Skeletal muscle tissue (tissue), 4 donors: ENCODE results near the gene ASB5. TPM values are rescaled to one million over a fixed set of nuclear protein-coding genes. Genes with fewer than 3 reads are reported as not detected.
"Not testable (repeated sequence)": the region's sequence is repeated elsewhere in the genome, so short reads cannot be mapped to it uniquely, and the experiment has no call there.

Experiments used
- H3K27ac ChIP-seq: one replicate; pipeline ENCODE4 v1.7.0; 2013; ENCODE audit warnings: mild to moderate bottlenecking, low read depth, low read length, inconsistent platforms
- H3K27me3 ChIP-seq, 3 donors: one replicate each; pipeline ENCODE4 v1.7.0; 2013; ENCODE audit warnings: low read length in 3 of 3; ENCODE audit not compliant: control insufficient read depth in 3 of 3, insufficient read depth in 3 of 3
- H3K36me3 ChIP-seq, 3 donors: one replicate each; pipeline ENCODE4 v1.7.0; 2013; ENCODE audit warnings: low read length in 3 of 3; ENCODE audit not compliant: control insufficient read depth in 3 of 3, insufficient read depth in 3 of 3
- H3K4me1 ChIP-seq, 3 donors: one replicate each; pipeline ENCODE4 v1.7.0; 2013; ENCODE audit warnings: low read length in 3 of 3, mild to moderate bottlenecking in 3 of 3; ENCODE audit not compliant: control insufficient read depth in 3 of 3, insufficient read depth in 3 of 3
- H3K4me3 ChIP-seq, 3 donors: one replicate each; pipeline ENCODE4 v1.7.0; 2013; ENCODE audit warnings: low read length in 3 of 3
- H3K9ac ChIP-seq, 3 donors: one replicate each; pipeline ENCODE4 v1.7.0; 2013; ENCODE audit warnings: low read length in 3 of 3, mild to moderate bottlenecking in 3 of 3, moderate library complexity in 2 of 3, low read depth in 1 of 3
- H3K9me3 ChIP-seq, 3 donors: one replicate each; pipeline ENCODE4 v1.7.0; 2013; ENCODE audit warnings: low read length in 3 of 3; ENCODE audit not compliant: control insufficient read depth in 3 of 3
- total RNA-seq: library from RNA; depleted of rRNA; stranded (reverse); fragments of >200 nt; gene quantifications from one replicate; pipeline ENCODE4 v1.2.3, GENCODE V29; 2014
- donor health status: Osteomylitis.

Gene ASB5
- total RNA-seq, 1 donor from 2014 or later: 77.8 TPM

DNA sequence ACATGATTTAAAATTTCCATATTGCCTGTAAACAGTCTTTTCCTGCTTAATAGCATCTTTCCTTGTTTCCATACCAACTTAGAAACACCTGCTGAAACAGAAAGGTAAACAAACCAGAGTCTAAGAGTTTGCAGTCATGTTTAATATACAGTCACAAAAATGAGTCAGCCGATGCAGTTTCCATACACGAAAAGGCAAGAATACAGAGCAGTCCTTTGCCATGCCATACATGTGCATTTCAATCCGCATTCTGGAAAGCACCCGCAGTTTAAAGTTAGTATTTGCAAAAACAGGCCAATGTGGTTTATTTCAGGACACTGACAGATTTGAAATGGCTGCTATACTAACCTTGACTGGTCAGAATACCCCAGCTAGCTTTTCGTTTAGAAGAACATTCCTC is 32.1 kb downstream of the ASB5 start:
- Histone ChIP-seq H3K4me1 (peaks cover 18 to 34% (median 33%) of the 10 kb centered on the region in 3 donors), H3K27ac (peak overlapping the region; percentile 92), H3K27me3 (no peaks in the 10 kb centered on the region), H3K4me3 (peak overlapping the region; percentile 51 to 66 (median 64)), H3K9ac (peak overlapping the region; percentile 62 to 80 (median 80)), H3K36me3 (no peaks in the 10 kb centered on the region), H3K9me3 (no peaks in the 10 kb centered on the region)

- H3K9me3 ChIP-seq: no peaks in the 10 kb centered on the region
- H3K27me3 ChIP-seq: no peaks in the 10 kb centered on the region
- peak overlapping the region in 1 of 3 donors; percentile 7 for H3K4me3 ChIP-seq
- peak overlapping the region; percentile 47 to 65 (median 55) for H3K9ac ChIP-seq
- peaks cover 24 to 46% (median 42%) of the 10 kb centered on the region in 3 donors for H3K4me1 ChIP-seq
- peaks cover 0 to 3% (median 0%) of the 10 kb centered on the region in 3 donors for H3K36me3 ChIP-seq
- peak overlapping the region; percentile 90 for H3K27ac ChIP-seq
These were observed 38.2 kb downstream of the ASB5 start for GRCh38 chr4:176230836-176231235.

DNA sequence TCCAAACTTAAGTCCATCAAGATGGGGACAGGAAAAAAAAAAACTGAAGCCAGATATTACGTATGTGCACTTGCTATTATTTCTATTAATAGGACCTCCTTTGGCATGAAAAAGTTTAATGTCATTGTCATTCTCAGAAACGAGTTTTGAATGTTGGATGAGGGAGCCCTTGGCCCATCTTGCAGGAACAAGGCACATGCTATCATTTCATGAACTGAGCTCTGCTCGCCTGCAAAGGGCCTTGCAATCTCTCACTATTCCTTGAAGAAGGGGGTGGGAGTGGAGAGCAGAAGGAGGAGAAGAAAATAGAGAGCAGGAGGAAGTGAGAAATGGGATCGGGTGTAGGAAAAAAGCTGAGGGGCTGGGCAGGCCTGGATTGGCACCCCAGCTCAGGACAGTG is 39.4 kb downstream of the ASB5 start:
- Histone ChIP-seq H3K9ac (peak overlapping the region; percentile 46 to 51 (median 47)), H3K4me1 (peaks cover 20 to 44% (median 38%) of the 10 kb centered on the region in 3 donors), H3K4me3 (peak overlapping the region in 1 of 3 donors; percentile 11), H3K27ac (peak overlapping the region; percentile 90), H3K27me3 (no peaks in the 10 kb centered on the region), H3K36me3 (peaks cover 0 to 3% (median 2%) of the 10 kb centered on the region in 3 donors), H3K9me3 (no peaks in the 10 kb centered on the region)

DNA sequence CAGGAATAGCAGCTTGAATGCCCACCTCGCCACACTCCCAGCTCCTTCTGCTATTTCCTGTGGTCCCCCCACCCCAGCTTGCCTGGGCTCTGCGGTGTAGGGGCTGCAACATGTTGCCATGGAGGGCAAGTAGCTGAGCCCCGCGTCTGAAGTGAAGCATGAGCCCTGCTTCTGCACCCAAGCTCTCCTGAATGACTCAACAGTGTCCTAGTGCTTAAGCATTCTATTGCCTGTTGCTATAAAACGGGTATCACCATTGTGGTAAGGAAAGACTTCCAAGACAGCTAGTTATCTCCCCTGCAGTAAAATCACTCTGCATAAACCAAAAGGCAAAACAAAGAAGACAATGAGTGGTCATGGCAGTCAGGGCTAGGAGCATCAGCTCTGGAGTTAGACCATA is 42.3 kb downstream of the ASB5 start:
- Histone ChIP-seq H3K9me3 (no peaks in the 10 kb centered on the region), H3K9ac (no peak overlapping the region), H3K4me3 (no peak overlapping the region), H3K36me3 (peaks cover 10 to 19% (median 11%) of the 10 kb centered on the region in 3 donors), H3K4me1 (peaks cover 18 to 34% (median 28%) of the 10 kb centered on the region in 3 donors), H3K27me3 (no peaks in the 10 kb centered on the region), H3K27ac (peak overlapping the region; percentile 43)

DNA sequence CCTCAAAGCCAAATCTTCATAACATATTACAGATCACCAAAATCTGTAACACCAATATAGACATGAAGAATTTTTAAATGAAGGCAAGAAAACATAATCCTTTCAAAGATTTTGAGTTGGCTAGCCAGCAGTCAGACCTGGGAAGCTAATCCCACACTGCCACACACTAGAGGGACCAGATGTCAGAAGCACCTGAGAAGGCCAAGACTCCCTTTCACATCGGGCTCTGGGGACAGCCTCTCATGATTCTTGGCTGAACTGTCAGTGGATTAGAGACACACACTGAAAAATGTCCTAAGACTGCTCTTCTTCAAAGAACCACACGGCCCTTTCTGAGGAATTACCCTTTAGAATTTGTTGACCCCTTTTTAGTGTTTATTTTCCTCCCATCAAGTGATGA is 45.5 kb downstream of the ASB5 start:
- H3K4me1 ChIP-seq: peaks cover 8 to 21% (median 15%) of the 10 kb centered on the region in 3 donors
- H3K36me3 ChIP-seq: peaks cover 18 to 41% (median 29%) of the 10 kb centered on the region in 3 donors
- no peak overlapping the region for H3K4me3 ChIP-seq
- no peaks in the 10 kb centered on the region for H3K27me3 ChIP-seq
- H3K9me3 ChIP-seq: no peaks in the 10 kb centered on the region
- H3K9ac ChIP-seq: no peak overlapping the region
- H3K27ac ChIP-seq: peak overlapping the region; percentile 36

DNA sequence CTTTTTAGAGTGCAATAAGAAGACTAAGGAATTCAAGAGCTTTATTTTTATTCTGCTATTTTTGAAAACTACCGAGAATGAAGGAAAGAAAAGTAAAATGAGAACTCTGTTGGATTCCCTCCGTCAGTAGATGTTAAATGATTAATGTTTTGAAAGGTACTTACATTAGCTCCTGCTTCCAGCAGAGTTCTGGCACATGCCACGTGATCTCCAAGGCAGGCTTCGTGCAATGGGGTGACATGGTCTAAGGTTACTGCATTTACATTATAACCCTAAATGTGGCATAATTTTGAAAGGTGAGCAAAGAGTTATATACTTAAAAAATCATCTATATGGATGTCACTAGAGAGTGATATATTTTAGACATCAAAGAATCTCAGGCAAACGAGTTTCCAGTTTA is 46.9 kb downstream of the ASB5 start:
- H3K4me3 ChIP-seq: no peak overlapping the region
- no peaks in the 10 kb centered on the region for H3K9me3 ChIP-seq
- no peak overlapping the region for H3K27ac ChIP-seq
- no peak overlapping the region for H3K9ac ChIP-seq
- H3K4me1 ChIP-seq: peaks cover 5 to 15% (median 5%) of the 10 kb centered on the region in 3 donors
- peaks cover 18 to 47% (median 27%) of the 10 kb centered on the region in 3 donors for H3K36me3 ChIP-seq
- H3K27me3 ChIP-seq: no peaks in the 10 kb centered on the region

DNA sequence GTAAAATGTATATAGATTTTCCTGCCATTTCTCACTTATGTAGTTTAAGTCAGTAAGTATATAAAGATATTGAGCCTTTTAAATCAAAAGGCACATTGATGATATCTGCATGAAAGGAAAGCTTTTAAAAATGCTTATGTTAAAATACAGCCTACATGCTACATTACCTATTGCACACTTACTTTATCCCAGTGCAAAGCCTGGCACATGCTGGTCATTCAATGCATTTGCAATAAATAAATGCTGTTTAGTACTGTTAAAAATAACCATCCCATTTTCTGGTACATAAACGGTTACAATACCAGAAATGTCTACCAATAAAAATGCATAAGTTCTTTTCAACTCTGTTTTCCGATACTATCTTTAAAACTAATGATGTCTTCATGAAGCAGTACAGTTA is 51.5 kb downstream of the ASB5 start:
- Histone ChIP-seq H3K4me3 (no peak overlapping the region), H3K9me3 (no peaks in the 10 kb centered on the region), H3K4me1 (peaks cover 0 to 5% (median 0%) of the 10 kb centered on the region in 3 donors), H3K36me3 (peaks cover 14 to 56% (median 27%) of the 10 kb centered on the region in 3 donors), H3K27me3 (no peaks in the 10 kb centered on the region), H3K27ac (no peak overlapping the region), H3K9ac (no peak overlapping the region)

DNA sequence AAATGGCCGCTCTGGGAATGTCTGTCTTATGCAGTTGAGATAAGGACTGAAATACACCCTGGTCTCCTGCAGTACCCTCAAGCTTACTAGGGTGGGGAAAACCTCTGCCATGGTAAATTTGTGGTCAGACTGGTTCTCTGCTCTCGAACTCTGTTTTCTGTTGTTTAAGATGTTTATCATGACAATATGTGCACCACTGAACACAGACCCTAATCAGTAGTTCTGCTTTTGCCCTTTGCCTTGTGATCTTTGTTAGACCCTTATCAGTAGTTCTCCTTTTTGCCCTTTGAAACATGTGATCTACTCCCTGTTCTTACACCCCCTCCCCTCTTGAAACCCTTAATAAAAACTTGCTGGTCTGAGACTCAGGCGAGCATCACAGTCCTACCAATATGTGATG is 56.7 kb downstream of the ASB5 start:
- H3K27ac ChIP-seq, H3K4me3 ChIP-seq, H3K27me3 ChIP-seq, H3K9ac ChIP-seq, H3K9me3 ChIP-seq, H3K4me1 ChIP-seq: not testable (repeated sequence)
- H3K36me3 ChIP-seq: peaks cover 0 to 22% (median 2%) of the 10 kb centered on the region in 3 donors

DNA sequence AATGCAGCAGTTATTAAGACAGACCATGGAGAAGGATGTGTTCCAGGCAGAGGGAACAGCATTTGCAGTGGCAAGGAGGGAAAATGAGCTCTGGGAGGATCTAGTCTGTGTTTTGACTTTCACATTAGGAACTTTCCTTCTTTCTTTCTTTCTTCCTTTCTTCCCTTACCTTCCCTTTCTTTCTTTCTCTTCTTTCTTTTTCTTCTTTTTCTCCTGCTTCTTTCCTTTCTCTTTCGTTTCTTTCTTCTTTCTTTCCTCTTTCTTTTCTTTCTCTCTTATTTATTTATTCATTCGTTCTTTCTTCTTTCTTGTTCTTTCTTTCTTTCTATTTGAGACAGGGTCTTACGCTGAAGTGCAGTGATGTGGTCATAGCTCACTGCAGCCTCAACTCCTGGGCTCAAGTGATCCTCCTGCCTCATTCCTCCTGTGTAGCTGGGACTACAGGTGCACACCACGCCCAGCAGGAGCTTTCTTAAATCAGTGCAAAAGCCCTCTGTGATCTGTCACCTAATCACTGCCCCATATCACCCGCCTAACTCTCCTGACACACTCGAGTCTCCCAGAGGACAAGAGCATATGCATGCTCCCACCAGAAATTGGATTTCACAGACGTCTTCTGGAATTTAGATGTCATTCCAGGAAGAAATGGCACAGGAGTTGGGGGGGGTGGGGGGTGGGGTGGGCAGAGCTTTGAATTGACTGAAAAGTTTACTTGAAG is 58.3 kb downstream of the ASB5 start:
- no peaks in the 10 kb centered on the region for H3K9me3 ChIP-seq
- peaks cover 0 to 11% (median 2%) of the 10 kb centered on the region in 3 donors for H3K36me3 ChIP-seq
- no peaks in the 10 kb centered on the region for H3K4me1 ChIP-seq
- no peaks in the 10 kb centered on the region for H3K27me3 ChIP-seq
- H3K27ac ChIP-seq: peak overlapping the region; percentile 5
- no peak overlapping the region for H3K4me3 ChIP-seq
- no peak overlapping the region for H3K9ac ChIP-seq

- H3K27ac ChIP-seq: peak overlapping the region; percentile 5
These were observed 58.9 kb downstream of the ASB5 start for GRCh38 chr4:176210101-176210500.

More at GRCh38 chr4:176210101-176210500, 58.9 kb downstream of the ASB5 start:
- Histone ChIP-seq H3K4me3 (no peak overlapping the region), H3K9ac (no peak overlapping the region), H3K36me3 (peaks cover 0 to 5% (median 2%) of the 10 kb centered on the region in 3 donors), H3K4me1 (no peaks in the 10 kb centered on the region), H3K27me3 (no peaks in the 10 kb centered on the region), H3K9me3 (no peaks in the 10 kb centered on the region)
